SK-N-SH treated with all-trans-retinoic acid at 6 μM for 48 hours (cell line): ENCODE results near the gene KCND2.

ENCODE experiments used
- ARNTL ChIP-seq: fragments of 450-650 bp; formaldehyde crosslinking; IDR thresholded peaks from 2 replicates; pipeline ENCODE4 v1.5.0; 2020; ENCODE audit warnings: low read depth, mild to moderate bottlenecking, moderate library complexity, borderline replicate concordance
- CSDC2 ChIP-seq: fragments of 250-450 bp; sonication (Bioruptor Pico); IDR thresholded peaks from 2 replicates; pipeline ENCODE4 v1.5.0; 2020; ENCODE audit warnings: mild to moderate bottlenecking, moderate library complexity
- ESRRG ChIP-seq: fragments of 250-450 bp; sonication (Bioruptor Pico); IDR thresholded peaks from 2 replicates; pipeline ENCODE4 v1.6.1; 2021; ENCODE audit warnings: mild to moderate bottlenecking
- RARB ChIP-seq: fragments of 250-450 bp; sonication (Bioruptor Pico); IDR thresholded peaks from 2 replicates; pipeline ENCODE4 v1.8.0; 2021; ENCODE audit warnings: mild to moderate bottlenecking, moderate library complexity
- SNAI2 ChIP-seq: fragments of 250-450 bp; sonication (Bioruptor Pico); IDR thresholded peaks from 2 replicates; pipeline ENCODE4 v1.5.0; 2020; ENCODE audit warnings: mild to moderate bottlenecking, moderate library complexity
- TOX ChIP-seq: fragments of 250-450 bp; sonication (Bioruptor Pico); IDR thresholded peaks from 2 replicates; pipeline ENCODE4 v1.8.0; 2021; ENCODE audit warnings: mild to moderate bottlenecking, moderate library complexity, borderline replicate concordance
- ZC3H10 ChIP-seq: fragments of 250-450 bp; sonication (Bioruptor Pico); IDR thresholded peaks from 2 replicates; pipeline ENCODE4 v1.5.1; 2021; ENCODE audit warnings: mild to moderate bottlenecking, moderate library complexity
- ZFP3 ChIP-seq: fragments of 250-450 bp; sonication (Bioruptor Pico); IDR thresholded peaks from 2 replicates; pipeline ENCODE4 v1.5.0; 2020; ENCODE audit warnings: mild to moderate bottlenecking, moderate library complexity
- ZFP30 ChIP-seq: fragments of 450-650 bp; formaldehyde crosslinking; IDR thresholded peaks from 2 replicates; pipeline ENCODE4 v1.5.0; 2022; ENCODE audit warnings: mild to moderate bottlenecking, moderate library complexity
- ZNF565 ChIP-seq: fragments of 450-650 bp; formaldehyde crosslinking; conservative IDR thresholded peaks from 2 replicates; pipeline ENCODE4 v1.5.0; 2020; ENCODE audit warnings: low read depth, mild to moderate bottlenecking, moderate library complexity
- ZNF70 ChIP-seq: fragments of 450-650 bp; formaldehyde crosslinking; IDR thresholded peaks from 2 replicates; pipeline ENCODE4 v1.5.0; 2020; ENCODE audit warnings: mild to moderate bottlenecking, moderate library complexity
- TF ChIP-seq, protein P1 (sequence below): fragments of 250-450 bp; sonication (Bioruptor Pico); IDR thresholded peaks from 2 replicates; pipeline ENCODE4 v1.5.1; 2020; ENCODE audit warnings: low read depth, mild to moderate bottlenecking, moderate library complexity
- TF ChIP-seq, protein P2 (sequence below): fragments of 250-450 bp; sonication (Bioruptor Pico); IDR thresholded peaks from 2 replicates; pipeline ENCODE4 v1.8.0; 2020; ENCODE audit warnings: mild to moderate bottlenecking, moderate library complexity, borderline replicate concordance

DNA sequence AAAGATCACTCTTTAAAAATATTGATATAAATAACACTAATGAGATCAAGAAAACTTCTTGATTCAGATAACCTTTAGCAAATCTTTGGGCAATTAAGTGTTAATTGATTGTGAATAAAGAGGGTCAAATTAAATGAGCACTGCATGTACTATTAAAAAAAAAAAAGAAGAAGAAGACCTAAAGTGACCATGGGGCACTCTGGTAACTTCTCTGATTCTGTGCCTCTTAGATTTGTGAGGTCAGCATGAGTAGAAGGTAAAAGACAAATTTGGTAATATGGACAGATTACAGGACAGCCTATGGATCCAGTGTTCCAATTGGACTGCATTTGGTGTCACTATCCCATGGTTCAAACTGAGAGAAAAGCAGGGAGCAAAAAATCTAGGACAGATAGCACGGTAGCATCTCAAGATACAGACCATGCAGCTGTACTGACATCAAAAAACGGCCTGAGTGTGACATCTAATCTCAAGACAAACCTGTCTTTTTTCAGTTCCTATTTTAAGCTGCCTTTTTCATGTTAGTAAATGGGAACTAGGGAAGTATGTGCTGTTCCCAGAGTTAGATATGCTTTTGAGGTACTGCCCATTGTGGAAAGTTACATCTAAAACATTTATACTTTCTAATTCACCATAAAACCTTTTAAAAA, 128.0 kb downstream of the KCND2 start:
- TF ChIP-seq ZC3H10 (CRISPR knock-in tag) (no peak), ZFP3 (CRISPR knock-in tag) (no peak), TOX (no peak), ARNTL (no peak), ZNF565 (CRISPR knock-in tag) (no peak), CSDC2 (no peak), ZFP30 (CRISPR knock-in tag) (no peak), ESRRG (CRISPR knock-in tag) (no peak), SNAI2 (CRISPR knock-in tag) (no peak), ZNF70 (CRISPR knock-in tag) (no peak), RARB (CRISPR knock-in tag) (no peak)
- TF ChIP-seq, protein P1, sequence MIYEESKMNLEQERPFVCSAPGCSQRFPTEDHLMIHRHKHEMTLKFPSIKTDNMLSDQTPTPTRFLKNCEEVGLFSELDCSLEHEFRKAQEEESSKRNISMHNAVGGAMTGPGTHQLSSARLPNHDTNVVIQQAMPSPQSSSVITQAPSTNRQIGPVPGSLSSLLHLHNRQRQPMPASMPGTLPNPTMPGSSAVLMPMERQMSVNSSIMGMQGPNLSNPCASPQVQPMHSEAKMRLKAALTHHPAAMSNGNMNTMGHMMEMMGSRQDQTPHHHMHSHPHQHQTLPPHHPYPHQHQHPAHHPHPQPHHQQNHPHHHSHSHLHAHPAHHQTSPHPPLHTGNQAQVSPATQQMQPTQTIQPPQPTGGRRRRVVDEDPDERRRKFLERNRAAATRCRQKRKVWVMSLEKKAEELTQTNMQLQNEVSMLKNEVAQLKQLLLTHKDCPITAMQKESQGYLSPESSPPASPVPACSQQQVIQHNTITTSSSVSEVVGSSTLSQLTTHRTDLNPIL (CRISPR knock-in tag): no peak
- TF ChIP-seq, protein P2, sequence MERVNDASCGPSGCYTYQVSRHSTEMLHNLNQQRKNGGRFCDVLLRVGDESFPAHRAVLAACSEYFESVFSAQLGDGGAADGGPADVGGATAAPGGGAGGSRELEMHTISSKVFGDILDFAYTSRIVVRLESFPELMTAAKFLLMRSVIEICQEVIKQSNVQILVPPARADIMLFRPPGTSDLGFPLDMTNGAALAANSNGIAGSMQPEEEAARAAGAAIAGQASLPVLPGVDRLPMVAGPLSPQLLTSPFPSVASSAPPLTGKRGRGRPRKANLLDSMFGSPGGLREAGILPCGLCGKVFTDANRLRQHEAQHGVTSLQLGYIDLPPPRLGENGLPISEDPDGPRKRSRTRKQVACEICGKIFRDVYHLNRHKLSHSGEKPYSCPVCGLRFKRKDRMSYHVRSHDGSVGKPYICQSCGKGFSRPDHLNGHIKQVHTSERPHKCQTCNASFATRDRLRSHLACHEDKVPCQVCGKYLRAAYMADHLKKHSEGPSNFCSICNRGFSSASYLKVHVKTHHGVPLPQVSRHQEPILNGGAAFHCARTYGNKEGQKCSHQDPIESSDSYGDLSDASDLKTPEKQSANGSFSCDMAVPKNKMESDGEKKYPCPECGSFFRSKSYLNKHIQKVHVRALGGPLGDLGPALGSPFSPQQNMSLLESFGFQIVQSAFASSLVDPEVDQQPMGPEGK (CRISPR knock-in tag): no peak
